Stimulated activated CD4-positive, alpha-beta T cell treated with anti-CD3 and anti-CD28 coated beads, Interleukin-2, amount 100 ng/mL, for 48 hours (primary cell): ENCODE measurements around the gene PHLDA2.

ENCODE experiments used
- DNase-seq, 2 donors: peaks; one replicate each; pipeline ENCODE4 v3.0.0-alpha.2; 2020

Gene PHLDA2

DNA sequence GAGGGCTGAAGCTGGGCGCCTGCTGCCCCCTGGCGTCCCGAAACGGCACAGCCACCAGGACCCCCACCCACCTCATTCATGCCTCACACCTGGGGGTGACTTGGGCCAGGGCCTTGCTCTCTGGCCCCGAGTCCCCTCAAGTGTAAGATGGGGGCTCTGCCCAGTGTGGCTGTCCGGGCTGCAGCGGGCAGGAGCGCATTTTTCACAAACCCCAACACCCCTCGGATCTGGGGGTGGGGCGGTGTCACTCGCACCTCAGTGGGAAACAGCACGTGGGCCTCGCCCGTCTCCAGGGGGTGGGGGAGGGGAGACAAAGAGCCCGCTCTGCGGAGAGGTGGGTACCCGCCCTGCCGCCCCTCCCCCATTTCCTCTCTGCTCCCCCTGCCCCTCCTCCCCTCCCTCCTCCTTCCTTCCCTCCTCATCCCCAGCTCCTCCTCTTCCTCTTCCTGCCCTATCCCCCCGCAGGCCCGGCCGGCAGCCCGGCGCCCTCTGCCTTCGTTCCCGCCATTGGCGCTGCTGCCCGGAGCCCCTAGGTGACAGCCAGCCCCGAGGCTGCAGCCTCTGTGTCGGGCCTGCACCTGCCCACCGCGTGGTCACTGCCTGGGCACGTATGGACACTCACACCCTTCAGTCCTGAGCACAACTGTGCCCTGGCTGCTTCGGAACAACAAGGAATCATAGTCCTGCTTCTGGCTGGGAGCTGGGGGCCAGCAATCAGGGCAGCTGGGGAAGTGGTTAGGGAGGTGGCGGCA, 36.8 kb downstream of the PHLDA2 start:
- DNase-seq, result peak; percentile 65 to 68

DNA sequence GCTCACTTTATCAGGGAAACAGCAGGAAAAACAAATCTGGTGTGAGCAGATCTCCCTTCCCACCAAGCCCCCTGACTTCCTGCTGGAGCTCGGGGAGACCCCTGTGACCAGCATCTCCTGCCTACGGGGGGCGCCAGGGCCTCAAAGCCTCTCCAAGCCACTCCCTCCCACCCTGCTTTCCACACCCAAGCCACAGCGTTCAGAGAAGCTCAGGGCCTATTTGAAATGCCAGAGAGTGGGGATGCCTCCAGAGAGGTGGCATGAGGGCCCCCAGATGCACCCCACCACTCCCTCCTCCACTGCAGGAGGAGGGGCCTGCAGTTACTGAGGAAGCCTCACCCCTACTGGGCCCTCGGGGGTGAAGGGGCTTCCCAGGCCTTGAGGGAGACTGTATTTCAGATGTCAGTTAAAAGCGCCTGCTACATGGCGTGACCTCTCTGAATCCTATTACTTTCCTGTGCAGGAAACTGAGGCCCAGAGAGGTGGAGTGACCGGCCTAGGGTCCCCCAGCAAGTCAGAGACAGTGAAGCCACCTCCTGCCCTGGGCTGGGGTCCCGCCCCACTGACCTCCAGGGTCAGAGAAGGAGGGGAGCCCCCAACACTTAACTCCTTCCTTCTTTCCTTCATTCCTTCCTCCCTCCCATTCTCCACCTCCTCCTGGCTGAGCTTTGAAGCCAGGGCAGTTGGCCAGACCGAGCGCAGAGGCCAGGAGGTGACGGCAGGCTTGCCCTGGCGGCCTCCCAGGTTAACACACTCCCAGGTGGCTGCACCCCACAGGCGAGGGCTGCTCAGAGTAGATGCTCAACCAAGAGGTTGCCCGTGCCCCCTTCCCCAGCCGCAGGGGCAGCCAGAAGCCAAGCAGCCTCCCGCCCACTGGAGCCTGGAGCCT, 37.6 kb downstream of the PHLDA2 start:
- DNase-seq, result no peak

DNA sequence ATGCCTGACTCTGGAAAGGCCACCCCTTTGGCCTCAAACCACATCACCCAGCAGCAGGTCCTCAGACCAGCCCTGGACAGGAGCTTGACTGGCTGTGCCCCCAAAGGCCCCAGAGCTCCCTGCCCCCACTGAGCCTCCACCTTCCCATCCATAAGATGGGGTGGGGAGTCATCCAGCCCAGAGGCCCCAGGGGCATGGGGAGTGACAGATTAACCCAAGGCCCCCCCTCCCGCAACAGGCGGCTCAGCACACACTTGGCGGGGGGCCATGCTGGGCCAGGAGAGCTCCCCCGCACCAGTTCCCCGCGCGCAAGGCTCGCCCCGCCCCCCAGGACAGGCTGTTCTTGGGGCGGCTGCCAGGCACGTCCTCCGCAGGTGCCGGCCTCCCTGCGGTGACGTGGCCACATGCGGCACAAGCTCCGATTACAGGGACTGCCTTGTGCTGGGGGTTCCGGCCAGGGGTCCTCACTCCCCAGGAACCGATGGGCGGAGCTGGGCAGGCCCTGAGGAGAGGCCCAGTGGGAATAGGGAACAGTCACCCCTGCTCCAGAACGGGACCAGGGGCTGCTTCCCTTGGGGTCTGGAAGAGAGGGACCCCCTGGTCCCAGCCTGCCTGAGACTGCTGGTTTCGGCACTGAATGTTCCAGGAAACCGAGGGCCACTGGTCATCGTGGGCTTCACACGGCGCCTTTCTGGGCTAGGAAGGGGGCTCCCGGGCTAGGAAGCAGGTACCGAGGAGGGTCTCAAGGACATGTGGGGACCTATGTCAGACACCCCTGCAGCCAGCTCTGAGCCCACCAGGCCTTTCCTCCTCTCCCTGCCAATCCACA, 38.5 kb downstream of the PHLDA2 start:
- DNase-seq, result no peak

DNA sequence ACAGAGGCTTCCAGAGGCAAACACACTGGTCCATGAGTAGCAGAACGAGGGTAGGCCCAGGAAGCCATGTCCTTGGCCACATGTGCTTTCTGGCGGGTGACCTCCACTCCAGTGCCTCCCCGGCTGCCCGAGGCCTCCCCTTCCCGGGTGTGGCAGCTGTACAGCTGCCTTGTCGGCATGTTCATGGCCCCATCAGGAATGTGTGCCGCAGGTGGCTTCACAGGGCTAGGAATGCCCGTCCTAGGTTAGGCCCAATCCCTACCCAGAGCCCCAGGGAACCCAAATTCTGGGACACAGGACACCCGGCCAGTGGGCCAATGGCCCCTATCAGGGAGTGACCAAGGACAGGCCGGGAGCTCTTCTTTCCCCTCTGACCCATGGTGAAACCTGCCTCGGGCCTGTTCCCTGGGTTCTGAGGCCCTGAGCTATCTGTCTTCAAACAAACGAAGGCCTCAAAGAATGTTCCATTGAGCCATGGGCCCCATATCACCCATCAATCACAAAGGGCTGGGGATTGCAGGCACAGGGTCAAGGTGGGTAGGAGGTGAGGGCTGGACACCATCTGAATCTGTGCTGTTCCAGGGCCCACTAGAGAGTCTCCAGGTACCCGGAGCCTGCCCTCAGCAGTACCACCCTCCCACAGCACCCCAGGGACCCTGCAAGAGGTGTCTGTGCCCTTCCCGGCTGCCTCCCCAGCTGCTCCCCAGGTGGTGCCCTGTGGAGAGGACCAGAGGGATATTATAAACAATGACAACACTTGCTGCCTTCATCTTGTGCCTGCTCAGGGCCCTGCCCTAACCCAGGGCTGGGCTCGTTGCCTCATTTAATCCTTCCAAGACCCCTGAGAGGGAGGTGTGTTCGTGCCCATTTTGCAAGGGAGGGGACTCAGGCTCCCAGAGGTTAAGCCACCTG, 39.6 kb downstream of the PHLDA2 start:
- no peak for DNase-seq

DNA sequence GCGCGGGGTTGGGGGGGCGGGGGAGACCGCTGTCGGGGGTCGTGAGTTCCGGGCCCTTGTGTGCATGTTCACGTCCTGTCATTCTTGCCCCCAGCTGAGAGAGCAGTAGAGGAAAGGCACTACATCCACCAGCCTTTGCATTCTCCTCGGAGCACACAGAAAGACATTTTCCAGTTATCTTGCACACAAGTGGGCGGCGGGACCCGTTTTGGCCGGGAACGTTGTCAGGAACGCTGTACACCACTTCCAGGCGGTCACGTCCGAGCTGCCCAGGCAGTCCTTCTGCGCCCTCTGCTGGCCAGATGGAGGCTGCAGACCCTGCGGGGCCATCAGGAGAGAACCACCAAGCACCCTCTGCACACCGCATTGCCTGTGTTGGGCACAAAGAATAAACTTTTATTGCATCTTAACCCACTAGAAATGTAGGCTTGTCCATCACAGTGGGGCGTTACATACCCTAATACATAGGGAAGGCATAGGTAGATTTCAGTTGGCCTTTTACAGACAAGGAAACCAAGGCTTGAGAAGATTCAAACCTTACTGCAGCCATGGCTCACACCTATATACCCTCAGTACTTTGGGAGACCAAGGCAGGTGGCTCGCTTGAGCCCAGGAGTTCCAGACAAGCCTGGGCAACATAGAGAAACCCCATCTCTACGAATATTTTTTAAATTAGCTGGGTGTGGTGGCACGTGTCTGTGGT, 40.8 kb downstream of the PHLDA2 start:
- DNase-seq, result peak; percentile 92 to 93

DNA sequence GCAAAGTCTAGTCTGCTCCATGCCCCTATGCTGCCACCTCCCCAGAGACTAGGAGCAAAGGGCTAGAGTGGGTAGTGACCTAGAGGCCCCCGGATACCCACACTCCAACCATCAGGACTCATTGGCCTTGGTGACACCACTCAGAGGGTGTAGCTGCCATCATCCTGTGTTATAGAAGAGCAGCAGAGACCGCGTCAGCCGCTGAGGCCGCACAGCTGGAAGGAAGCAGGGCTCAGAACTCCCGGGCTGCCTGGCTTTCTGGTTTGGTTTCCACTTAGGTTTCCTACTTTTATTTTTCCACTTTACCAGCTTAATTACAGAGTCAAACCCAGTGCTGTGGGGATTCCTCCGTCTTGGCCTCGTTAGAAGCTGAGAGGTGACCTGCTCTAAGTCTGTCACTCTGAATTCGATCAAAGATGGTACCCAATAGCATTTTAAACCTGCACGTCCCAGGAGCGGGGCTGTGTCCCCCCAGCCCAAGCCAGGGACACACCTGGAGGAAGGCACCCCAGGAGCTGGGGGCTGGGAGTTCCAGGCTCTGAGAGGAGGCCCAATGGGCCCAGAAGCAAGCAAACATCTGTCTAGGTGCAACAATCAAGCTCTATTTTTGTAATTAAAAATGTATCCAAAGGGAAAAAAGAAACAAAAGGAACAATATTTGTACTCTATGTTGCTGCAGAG, 41.6 kb downstream of the PHLDA2 start:
- no peak for DNase-seq

DNA sequence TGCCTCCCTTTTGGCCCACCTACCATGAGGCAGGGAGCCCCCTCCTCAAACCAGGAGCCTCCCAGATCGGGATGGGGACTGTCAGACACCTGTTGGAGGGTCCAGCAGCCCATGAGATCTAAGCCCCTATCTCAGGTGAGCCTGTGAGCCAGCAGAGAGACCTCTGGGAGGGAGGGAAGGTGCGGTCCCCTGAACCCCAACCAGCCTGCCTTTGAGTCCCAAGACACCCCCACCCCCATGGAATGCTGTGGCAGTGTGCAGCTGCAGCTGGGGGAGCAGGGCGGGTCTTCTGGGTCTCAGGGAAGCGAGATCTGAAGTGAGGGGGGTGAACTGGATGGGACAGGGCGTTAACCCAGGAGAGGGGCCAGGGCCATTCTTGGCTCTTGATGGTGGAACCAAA, 42.3 kb downstream of the PHLDA2 start:
- DNase-seq, result no peak

DNA sequence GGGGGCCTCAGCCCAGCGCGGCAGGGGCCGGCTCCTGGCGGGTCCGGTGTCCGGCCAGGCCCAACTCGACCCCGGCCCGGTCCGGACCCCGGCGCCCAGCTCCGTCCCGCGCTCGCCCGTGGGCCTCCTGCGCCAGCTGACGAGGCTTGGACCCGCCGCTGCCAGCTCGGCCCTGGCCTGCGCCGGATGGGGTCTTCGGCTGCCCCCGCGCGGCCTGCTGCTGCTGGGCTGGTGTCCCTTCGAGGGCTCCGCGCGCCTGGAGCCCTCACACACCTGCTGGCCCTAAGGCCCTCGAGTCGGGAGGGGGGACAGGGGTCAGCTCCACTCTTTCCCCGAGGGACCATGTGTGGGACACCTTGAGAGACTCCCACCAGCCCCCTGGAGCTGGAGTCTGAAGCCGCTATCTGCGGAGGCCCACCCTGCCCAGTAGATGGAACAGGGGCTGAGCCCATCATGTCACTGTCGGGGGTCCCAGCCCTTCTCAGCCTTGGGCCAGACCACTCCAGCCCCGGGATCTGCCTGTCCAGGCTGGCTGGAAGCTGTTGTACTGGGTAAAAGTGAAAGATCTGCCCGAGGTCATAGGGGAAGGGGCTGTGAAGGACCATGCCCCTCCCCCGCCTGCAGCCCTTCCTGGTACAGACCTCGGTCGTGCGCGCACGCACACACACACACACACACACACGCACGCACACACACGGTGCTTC, 42.9 kb downstream of the PHLDA2 start:
- no peak for DNase-seq

DNA sequence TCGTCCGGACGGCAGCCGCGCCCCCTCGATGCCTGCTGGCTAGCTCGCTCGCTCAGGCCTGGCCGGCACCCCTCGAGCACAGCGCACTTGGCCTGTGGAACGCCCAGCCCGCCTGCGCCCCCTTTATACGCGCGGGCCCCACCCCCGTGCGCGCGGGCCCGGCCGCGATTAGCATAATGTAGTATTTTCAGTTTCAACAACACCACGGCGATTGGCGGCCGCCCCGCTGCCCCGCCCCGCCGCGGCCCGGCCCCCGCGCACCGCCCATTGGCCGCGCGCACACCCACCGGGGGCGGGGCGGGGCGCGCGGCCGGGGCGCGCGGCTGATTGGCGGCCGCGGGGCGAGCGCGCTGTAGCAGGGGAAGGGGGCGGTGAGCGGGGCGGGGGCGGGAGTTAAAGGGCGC, 43.5 kb downstream of the PHLDA2 start, which contains the start of gene CDKN1C:
Gene CDKN1C, minus strand, starts transcription at position 98 of the 404 bp plus-strand sequence. CDS start 319 bp downstream, outside the sequence.
- peak; percentile 54 to 73 for DNase-seq

DNA sequence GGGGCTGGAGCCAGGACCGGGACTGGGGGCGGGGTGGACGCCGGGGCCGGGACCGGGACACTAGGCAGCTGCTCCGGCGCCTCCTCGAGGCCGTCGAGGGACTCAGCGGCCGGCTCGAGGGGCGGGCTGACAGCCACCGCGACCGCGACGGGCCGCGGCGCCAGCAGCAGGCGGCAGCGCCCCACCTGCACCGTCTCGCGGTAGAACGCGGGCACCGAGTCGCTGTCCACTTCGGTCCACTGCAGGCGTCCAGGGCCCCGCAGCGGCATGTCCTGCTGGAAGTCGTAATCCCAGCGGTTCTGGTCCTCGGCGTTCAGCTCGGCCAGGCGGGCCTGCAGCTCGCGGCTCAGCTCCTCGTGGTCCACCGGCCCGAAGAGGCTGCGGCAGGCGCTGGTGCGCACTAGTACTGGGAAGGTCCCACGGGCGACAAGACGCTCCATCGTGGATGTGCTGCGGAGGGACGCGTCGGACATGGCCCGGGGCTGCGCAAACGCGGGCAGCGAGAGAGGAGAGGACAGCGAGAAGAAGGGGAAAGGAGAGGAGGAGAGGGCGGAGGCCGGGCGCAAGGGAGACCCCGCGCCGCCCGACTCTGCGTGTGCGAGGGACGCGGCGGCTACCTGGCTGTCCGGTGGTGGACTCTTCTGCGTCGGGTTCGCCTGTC, 44.1 kb downstream of the PHLDA2 start:
- DNase-seq, result no peak

DNA sequence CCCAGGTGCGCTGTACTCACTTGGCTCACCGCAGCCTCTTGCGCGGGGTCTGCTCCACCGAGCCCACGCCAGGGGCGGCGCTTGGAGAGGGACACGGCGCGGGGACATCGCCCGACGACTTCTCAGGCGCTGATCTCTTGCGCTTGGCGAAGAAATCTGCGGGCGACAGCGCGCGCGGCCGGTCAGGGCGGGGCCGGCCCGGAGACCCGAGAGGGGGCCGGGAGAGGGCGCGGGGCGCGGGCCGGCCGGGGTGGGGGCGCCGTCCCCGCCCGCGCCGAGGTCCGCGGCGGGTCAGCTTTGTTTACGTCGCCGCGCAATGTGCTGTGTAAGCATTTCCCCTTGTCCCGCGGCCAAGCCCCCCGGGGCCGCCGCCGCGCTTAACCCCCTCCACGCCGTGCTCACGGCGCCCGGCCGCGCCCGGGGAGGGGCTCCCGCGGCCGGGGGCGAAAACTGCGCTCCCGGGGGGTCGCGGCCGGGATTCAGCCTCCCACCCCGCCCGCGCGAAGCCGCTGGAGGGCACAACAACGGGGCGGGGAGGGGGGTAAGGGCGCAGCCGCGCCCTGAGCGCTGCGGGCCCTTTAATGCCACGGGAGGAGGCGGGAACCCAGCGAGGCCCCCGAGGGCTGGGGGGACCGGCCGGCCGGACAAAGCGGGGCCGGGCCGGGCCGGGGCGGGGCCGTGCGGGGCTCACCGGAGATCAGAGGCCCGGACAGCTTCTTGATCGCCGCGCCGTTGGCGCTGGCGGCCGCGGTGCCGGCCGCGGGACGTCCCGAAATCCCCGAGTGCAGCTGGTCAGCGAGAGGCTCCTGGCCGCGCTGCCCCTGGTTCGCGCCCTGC, 45.0 kb downstream of the PHLDA2 start:
- DNase-seq, result no peak

DNA sequence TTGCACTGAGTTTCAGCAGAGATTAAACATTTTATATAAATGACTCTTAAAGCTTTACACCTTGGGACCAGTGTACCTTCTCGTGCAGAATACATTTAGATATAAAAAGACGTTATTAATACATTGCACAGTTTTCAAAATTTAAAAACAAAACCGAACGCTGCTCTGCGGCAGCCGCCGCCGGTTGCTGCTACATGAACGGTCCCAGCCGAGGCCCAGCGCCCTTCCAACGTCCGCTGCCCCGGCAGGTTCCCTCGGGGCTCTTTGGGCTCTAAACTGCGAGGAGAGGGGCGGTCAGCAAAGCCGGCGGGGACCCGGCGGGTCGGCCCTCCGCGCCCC, 45.6 kb downstream of the PHLDA2 start:
- DNase-seq, result no peak

DNA sequence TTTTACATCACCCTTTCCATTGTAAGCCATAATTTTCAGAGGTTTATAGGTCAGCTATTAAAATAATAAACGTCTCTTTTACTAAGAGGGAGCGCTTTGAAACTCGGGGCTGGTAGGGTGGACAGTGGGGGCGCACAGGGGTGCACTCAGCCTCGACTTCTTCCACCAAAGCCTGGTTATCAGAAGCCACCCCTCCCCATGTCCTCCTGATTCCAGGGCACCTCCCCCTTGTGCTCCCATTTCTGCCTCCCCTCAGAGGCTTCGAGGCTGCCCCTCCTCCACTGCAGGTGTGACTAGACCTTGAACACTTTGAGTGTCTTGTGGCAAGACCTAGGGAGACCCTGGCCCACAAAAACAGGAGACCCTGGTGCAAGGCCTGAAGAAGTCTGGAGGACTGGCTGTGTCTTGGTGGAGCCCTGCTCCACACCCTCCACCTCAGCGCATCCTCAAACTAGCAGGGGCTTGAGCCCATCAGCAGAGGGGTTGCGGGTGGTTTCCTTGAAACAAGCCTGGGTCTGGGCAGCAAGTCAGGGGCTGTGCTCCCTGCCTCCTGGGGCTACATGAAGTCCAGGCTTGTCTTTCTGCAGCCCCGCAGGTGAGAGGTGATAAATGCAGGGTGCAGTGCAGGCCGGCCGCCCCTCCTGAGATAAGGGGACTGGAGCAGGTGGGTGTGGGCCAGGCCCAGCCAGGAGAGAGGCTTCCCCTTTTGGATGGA, 46.7 kb downstream of the PHLDA2 start:
- no peak for DNase-seq

DNA sequence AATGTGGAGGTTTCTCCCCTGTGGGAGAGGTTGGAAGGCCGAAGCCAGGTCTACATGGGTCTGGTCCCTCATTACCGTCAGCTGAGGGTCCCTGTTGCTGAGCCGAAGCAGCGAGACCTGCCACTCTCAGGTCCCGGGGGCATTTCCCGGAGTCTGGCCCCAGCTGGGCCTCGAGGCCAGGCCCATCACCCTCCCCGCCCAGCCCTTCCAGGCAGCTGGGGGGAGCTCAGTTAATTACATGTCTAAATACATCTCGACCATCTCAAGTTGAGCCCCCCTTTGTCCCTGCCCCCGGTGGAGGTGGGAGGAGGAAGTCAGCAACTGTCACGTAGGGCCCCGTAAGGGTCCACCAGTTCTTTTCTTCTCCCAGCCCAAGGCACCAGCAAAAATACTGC, 47.2 kb downstream of the PHLDA2 start:
- no peak for DNase-seq

DNA sequence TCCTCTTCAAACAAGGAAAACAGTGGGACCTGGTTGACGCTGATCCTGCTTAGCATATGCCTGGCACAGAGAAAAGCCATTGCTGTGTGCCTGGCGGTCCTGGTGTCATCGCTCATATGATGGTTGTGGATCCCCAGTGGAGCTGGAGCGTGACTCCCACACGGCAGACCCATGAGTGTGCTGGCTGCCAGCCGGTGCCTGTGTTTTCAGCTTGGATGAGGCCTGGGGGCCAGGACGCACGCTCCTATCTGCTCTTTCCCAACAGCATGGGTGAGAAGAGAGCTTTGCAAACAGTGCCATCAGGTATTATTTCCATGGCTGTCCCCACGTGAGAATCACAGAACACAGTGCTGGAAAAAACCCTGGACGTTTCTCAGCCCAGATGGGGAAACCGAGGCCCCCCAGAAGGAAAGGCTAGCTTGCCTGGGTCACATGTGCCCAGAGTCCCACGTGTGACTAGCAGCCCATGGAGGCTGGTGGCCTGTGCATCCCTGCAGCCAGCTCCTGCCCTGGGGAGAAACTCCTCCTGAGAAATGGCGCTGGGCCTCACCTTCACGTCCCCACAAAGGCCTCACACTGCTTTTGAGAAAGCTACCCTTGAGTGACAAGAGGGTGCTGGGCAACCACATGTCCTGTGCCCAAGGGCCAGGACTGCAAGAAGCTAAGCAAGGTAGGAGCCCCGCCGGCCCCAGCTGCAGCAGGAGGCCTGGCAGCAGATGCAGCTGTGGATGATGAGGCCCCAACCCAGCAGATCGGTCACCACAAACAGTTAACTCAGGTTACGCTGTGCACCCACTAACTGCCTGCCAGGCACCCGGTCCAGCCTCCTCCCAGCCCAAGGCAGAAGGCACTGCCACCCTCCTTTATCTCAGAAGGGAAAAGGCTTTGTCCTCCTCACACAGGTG, 47.9 kb downstream of the PHLDA2 start:
- DNase-seq, result no peak

DNA sequence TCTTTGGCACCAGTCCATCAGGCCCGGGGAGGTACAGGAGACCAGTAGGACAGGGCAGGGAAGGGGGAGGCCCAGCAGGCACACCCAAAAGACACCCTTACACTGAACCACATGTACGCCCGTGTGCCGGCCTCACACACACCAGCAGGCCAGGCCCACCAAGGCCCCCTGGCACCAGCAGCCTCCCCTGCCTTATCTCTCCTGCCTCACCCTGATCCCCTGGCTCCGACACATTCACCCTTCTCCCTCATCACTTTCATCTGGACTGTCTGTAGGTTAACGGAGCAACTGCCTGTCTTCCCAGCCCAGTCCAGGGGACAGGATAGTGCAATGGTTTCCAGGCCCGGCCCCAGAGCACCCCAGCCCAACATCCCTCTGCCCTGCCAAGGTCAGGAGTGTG, 48.6 kb downstream of the PHLDA2 start:
- DNase-seq, result no peak

DNA sequence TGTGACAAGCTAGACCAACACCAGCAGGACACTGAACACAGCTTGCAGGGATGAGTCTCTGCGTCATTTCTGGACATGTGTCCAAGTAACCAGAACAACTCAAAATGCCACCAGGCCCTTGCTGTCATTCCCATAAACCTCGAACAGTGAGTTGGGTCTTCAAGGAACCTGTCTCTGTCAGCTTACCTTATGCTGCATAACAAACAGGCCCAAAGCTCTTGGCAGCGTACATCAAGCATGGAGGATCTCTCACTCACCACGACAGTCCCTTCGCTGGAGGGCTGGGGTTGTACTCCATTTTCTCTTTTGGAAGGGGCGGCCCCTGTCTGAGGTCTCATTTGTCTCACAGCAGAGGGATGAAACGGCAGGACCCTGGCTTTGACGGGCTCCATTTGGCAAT, 50.4 kb downstream of the PHLDA2 start:
- DNase-seq, result no peak
